Measurements from ENCODE around the gene MAPK8.

DNA sequence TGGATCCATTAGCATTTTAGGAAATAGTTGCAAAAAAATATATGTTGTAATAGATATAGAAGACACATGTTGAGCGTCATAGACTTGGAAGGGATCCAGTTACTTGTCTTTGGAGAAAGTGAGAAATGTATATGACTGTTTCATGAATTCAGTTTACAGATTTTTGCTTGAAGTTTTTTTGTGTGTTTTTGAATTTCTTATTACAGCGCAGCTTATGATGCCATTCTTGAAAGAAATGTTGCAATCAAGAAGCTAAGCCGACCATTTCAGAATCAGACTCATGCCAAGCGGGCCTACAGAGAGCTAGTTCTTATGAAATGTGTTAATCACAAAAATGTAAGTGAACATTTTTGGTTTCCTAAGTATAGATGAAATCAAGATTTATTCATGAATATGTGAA is 98.2 kb downstream of the MAPK8 start:
- TF ChIP-seq, protein P1, sequence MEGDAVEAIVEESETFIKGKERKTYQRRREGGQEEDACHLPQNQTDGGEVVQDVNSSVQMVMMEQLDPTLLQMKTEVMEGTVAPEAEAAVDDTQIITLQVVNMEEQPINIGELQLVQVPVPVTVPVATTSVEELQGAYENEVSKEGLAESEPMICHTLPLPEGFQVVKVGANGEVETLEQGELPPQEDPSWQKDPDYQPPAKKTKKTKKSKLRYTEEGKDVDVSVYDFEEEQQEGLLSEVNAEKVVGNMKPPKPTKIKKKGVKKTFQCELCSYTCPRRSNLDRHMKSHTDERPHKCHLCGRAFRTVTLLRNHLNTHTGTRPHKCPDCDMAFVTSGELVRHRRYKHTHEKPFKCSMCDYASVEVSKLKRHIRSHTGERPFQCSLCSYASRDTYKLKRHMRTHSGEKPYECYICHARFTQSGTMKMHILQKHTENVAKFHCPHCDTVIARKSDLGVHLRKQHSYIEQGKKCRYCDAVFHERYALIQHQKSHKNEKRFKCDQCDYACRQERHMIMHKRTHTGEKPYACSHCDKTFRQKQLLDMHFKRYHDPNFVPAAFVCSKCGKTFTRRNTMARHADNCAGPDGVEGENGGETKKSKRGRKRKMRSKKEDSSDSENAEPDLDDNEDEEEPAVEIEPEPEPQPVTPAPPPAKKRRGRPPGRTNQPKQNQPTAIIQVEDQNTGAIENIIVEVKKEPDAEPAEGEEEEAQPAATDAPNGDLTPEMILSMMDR (IDR thresholded peaks at IDR 0.05 in 8 of 11, conservative IDR thresholded peaks at IDR 0.05 in 3 of 11), result no peak
- no peak for TF ChIP-seq POLR2A (IDR thresholded peaks at IDR 0.05)
